ENCODE measurements around the gene IFT27.

The IFT27 gene

DNA sequence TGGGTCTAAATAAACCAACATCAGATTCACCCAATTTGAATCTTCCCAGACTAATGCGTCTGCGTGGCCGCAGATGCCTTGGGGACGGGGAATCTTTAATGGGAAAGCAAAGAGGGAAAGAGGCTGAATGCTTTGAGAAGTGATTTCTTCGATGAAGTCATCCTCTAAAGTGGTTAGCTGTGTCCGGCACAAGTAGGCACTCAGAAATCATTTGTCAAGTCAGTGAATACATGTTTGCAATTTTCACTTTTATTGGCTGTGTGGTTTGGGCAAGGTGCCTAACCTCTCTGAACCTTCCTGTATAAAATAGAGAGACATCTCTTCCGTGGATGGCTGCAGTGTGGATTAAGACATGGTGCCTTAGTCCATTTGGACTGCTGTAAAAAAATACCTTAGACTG, 19.7 kb upstream of the IFT27 start:
- H3K79me2 ChIP-seq (ENCODE audit: control insufficient read depth, low read length): no peaks in the 10 kb centered on the region
- no peaks in the 10 kb centered on the region for H3K9me2 ChIP-seq (replicated peaks; ENCODE audit: control insufficient read depth, low read length)
- no peaks in the 10 kb centered on the region for H4K20me1 ChIP-seq (ENCODE audit: control insufficient read depth, insufficient read depth, low read depth, low read length)
- peaks cover 18% of the 10 kb centered on the region for H3K27me3 ChIP-seq (ENCODE audit: control insufficient read depth, low read length)
- no peaks in the 10 kb centered on the region for H3K9me3 ChIP-seq (ENCODE audit: control insufficient read depth, insufficient read depth, low read length)
- H3K36me3 ChIP-seq (ENCODE audit: control insufficient read depth, low read length): no peaks in the 10 kb centered on the region
- H3F3A ChIP-seq (ENCODE audit: control insufficient read depth, insufficient read depth): no peaks in the 10 kb centered on the region
- H3K27ac ChIP-seq (ENCODE audit: low read depth, low read length): no peak overlapping the region
- H3K4me3 ChIP-seq (ENCODE audit: low read length): no peak overlapping the region
- TF ChIP-seq EZH2phosphoT487 (IDR thresholded peaks at IDR 0.05; ENCODE audit: borderline replicate concordance, low read length): no peak
- TF ChIP-seq CTCF (IDR thresholded peaks at IDR 0.05; ENCODE audit: low read depth, low read length, poor library complexity, severe bottlenecking): no peak
- H3K4me2 ChIP-seq (ENCODE audit: low read length): no peak overlapping the region
- no peaks in the 10 kb centered on the region for H3K4me1 ChIP-seq (ENCODE audit: control insufficient read depth, low read length)

GRCh38 chr22:36790648-36791047, 14.7 kb upstream of the IFT27 start:
- Histone ChIP-seq H3K27ac (ENCODE audit: low read depth, low read length) (no peak overlapping the region), H3K4me3 (ENCODE audit: low read length) (no peak overlapping the region), H3K27me3 (ENCODE audit: control insufficient read depth, low read length) (peaks cover 28% of the 10 kb centered on the region), H3K4me1 (ENCODE audit: control insufficient read depth, low read length) (no peaks in the 10 kb centered on the region), H3K4me2 (ENCODE audit: low read length) (no peak overlapping the region), H4K20me1 (ENCODE audit: control insufficient read depth, insufficient read depth, low read depth, low read length) (no peaks in the 10 kb centered on the region), H3K9me3 (ENCODE audit: control insufficient read depth, insufficient read depth, low read length) (no peaks in the 10 kb centered on the region), H3K79me2 (ENCODE audit: control insufficient read depth, low read length) (no peaks in the 10 kb centered on the region), H3K36me3 (ENCODE audit: control insufficient read depth, low read length) (no peaks in the 10 kb centered on the region), H3K9me2 (replicated peaks; ENCODE audit: control insufficient read depth, low read length) (no peaks in the 10 kb centered on the region), H3F3A (ENCODE audit: control insufficient read depth, insufficient read depth) (no peaks in the 10 kb centered on the region)
- no peak for TF ChIP-seq CTCF (IDR thresholded peaks at IDR 0.05; ENCODE audit: low read depth, low read length, poor library complexity, severe bottlenecking)
- TF ChIP-seq EZH2phosphoT487 (IDR thresholded peaks at IDR 0.05; ENCODE audit: borderline replicate concordance, low read length): no peak

DNA sequence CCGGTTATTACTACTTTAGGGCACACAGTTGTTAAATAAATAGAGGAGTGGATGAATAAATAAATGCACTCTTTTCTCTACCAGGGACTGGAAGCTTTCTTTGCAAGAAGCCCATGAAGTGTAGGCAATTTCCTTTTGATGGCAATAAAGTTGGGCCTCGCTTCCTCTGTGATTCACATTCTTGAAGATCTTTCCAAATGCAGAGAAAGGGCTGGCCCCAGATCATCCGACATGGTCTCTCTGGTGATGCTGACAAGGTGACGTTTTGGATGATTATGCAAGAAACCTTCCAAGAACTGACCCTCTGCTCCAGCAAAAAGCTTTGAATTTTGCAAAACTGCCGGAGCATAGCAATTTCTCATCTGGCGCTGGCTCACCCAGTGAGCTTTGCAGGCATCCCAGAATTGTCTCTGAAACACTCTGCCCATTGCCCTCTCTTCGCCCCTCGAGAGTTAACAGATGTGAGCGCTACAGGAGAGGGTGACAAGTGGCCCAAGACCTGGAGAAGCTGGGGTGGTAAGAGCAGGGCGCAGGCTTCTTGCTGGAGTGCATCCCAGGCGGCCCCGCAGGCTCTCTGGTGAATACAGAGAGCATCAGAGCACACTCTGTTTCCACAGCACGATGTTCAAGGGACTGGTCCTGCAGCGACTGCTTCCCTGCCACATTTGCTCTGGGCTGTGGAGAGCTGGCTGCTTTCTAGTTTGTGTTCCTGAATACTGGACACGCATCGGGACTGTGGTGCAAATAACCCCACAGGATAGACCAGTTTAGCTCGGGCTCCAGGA, 11.5 kb upstream of the IFT27 start:
- no peaks in the 10 kb centered on the region for H3K9me3 ChIP-seq (ENCODE audit: control insufficient read depth, insufficient read depth, low read length)
- no peak overlapping the region for H3K4me3 ChIP-seq (ENCODE audit: low read length)
- peaks cover under 1% of the 10 kb centered on the region; the same call in 1 of the 2 replicates for H3K4me1 ChIP-seq (ENCODE audit: control insufficient read depth, low read length)
- H3K79me2 ChIP-seq (ENCODE audit: control insufficient read depth, low read length): no peaks in the 10 kb centered on the region
- peaks cover 28% of the 10 kb centered on the region for H3K27me3 ChIP-seq (ENCODE audit: control insufficient read depth, low read length)
- no peak overlapping the region for H3K27ac ChIP-seq (ENCODE audit: low read depth, low read length)
- H3K36me3 ChIP-seq (ENCODE audit: control insufficient read depth, low read length): no peaks in the 10 kb centered on the region
- H4K20me1 ChIP-seq (ENCODE audit: control insufficient read depth, insufficient read depth, low read depth, low read length): no peaks in the 10 kb centered on the region
- TF ChIP-seq EZH2phosphoT487 (IDR thresholded peaks at IDR 0.05; ENCODE audit: borderline replicate concordance, low read length) (no peak), CTCF (IDR thresholded peaks at IDR 0.05; ENCODE audit: low read depth, low read length, poor library complexity, severe bottlenecking) (no peak)
- H3K9me2 ChIP-seq (replicated peaks; ENCODE audit: control insufficient read depth, low read length): no peaks in the 10 kb centered on the region
- H3K4me2 ChIP-seq (ENCODE audit: low read length): no peak overlapping the region
- H3F3A ChIP-seq (ENCODE audit: control insufficient read depth, insufficient read depth): no peaks in the 10 kb centered on the region

Data from DOHH2 (cell line).